Right atrium auricular region (tissue), 2 donors: ENCODE data around the gene PITX2. TPM values are rescaled to one million over a fixed set of nuclear protein-coding genes. Genes with fewer than 3 reads are reported as not detected.
A peak's percentile ranks its signal among the peaks of the same experiment; 100 is the strongest.
"Not testable (repeated sequence)": the region's sequence is repeated elsewhere in the genome, so short reads cannot be mapped to it uniquely, and the experiment has no call there.

Experiments used
- DNase-seq: peaks from one replicate; pipeline ENCODE4 v3.0.0-alpha.2; 2019; ENCODE audit warnings: low spot score
- H3K27ac ChIP-seq, 2 donors: fragments of 200-600 bp; sonication (generic); 1 replicate in 1 of 2; 2 replicates in 1 of 2; pipeline ENCODE4 v1.5.1; 2016 to 2019
- H3K27me3 ChIP-seq, 2 donors: fragments of 200-600 bp; sonication (generic); one replicate each; pipeline versions ENCODE4 v1.5.1 to v1.6.0; 2017 to 2019
- H3K36me3 ChIP-seq: fragments of 200-600 bp; sonication (generic); one replicate; pipeline ENCODE4 v1.5.1; 2016
- H3K4me1 ChIP-seq, 2 donors: fragments of 200-600 bp; sonication (generic); one replicate each; pipeline versions ENCODE4 v1.5.1 to v1.6.0; 2017 to 2019
- H3K4me3 ChIP-seq, 2 donors: fragments of 200-600 bp; sonication (generic); 1 replicate in 1 of 2; 2 replicates in 1 of 2; pipeline ENCODE4 v1.5.1; 2017 to 2019; ENCODE audit warnings: mild to moderate bottlenecking in 1 of 2, moderate library complexity in 1 of 2
- H3K9me3 ChIP-seq, 2 donors: fragments of 200-600 bp; sonication (generic); one replicate each; pipeline ENCODE4 v1.5.1; 2019
- total RNA-seq, 2 donors: library from RNA; depleted of rRNA; stranded (reverse); fragments of >200 nt; gene quantifications; one replicate each; pipeline ENCODE4 v1.1.0, GENCODE V29; 2016
- TF ChIP-seq, protein P1 (sequence below), 2 donors: fragments of 200-600 bp; sonication (generic); IDR thresholded peaks; one replicate each; pipeline ENCODE4 v1.5.1; 2019; ENCODE audit warnings: antibody characterized with exemption in 2 of 2

The PITX2 gene
- total RNA-seq, 2 donors from 2014 or later = 0.24 to 25.4 TPM

DNA sequence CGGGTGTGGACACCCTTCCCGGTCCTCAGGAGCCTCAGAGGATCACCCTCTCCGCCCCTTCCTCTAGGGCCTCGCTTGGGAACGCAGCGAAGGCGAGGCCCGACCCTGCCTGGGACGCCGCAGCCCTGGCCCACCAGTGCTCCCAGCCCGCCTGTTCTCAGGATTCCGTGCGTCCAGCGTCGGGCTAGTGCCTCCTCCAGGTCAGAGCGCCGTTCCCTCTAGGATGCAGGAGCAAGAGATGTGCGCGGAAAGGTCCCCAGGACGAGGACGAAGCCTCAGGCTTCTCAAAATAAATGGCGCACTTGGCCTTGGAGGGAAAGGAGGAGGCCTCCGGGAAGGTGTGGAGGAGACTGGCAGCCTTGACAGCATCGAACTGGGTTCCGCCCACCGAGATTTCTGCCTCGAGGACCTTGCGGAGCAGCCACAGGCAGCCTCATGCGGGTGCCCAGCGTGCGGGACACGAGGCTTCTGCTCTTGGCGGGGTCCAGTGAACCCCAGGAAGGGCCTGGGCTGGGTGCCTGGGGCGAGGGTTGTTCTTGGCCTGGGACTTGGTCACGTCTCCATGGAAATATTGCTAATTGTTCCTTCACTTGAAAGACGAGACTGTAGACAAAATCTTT is 35.1 kb downstream of the PITX2 start:
- Histone ChIP-seq H3K4me3 (no peak overlapping the region), H3K9me3 (no peaks in the 10 kb centered on the region), H3K27me3 (no peaks in the 10 kb centered on the region), H3K27ac (no peak overlapping the region), H3K36me3 (no peaks in the 10 kb centered on the region), H3K4me1 (no peaks in the 10 kb centered on the region)
- DNase-seq = no peak
- TF ChIP-seq, protein P1, sequence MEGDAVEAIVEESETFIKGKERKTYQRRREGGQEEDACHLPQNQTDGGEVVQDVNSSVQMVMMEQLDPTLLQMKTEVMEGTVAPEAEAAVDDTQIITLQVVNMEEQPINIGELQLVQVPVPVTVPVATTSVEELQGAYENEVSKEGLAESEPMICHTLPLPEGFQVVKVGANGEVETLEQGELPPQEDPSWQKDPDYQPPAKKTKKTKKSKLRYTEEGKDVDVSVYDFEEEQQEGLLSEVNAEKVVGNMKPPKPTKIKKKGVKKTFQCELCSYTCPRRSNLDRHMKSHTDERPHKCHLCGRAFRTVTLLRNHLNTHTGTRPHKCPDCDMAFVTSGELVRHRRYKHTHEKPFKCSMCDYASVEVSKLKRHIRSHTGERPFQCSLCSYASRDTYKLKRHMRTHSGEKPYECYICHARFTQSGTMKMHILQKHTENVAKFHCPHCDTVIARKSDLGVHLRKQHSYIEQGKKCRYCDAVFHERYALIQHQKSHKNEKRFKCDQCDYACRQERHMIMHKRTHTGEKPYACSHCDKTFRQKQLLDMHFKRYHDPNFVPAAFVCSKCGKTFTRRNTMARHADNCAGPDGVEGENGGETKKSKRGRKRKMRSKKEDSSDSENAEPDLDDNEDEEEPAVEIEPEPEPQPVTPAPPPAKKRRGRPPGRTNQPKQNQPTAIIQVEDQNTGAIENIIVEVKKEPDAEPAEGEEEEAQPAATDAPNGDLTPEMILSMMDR (IDR thresholded peaks at IDR 0.05) = no peak

GRCh38 chr4:110586131-110586850 is 36.6 kb downstream of the PITX2 start:
- Histone ChIP-seq H3K27ac (no peak overlapping the region), H3K27me3 (no peaks in the 10 kb centered on the region), H3K4me3 (peak overlapping the region in 1 of 2 donors; percentile 29), H3K4me1 (no peaks in the 10 kb centered on the region), H3K9me3 (no peaks in the 10 kb centered on the region), H3K36me3 (no peaks in the 10 kb centered on the region)
- DNase-seq = no peak
- TF ChIP-seq, protein P1 (IDR thresholded peaks at IDR 0.05) = peak; percentile 54 to 67

DNA sequence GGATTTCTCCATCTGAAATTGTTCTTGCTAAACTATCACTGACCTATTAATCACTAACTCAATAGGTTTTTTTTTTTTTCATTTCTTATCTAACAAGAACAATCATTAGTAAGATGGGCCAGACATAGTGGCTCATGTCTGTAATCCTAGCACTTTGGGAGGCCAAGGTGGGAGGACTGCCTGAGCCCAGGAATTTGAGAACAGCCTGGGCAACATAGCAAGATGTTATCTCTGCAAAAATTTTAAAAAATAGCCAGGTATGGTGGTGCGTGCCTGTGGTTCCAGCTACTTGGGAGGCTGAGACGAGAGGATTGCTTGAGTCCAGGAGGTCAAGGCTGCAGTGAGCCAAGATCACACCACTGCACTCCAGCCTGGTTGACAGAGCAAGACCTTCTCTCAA is 46.2 kb downstream of the PITX2 start:
- H3K36me3 ChIP-seq, DNase-seq, H3K9me3 ChIP-seq, H3K27ac ChIP-seq, H3K4me3 ChIP-seq, H3K4me1 ChIP-seq, H3K27me3 ChIP-seq: not testable (repeated sequence)

Other genes starting within 250 kb of the PITX2 start
- 1 to 10 TPM; 3.3 to 3.5 TPM for gene ENPEP, start 146.9 kb downstream of the PITX2 start, total RNA-seq